MM.1S (cell line): ENCODE data around the gene EPS8L2.

Experiments used
- CTCF ChIP-seq: fragments of 300-600 bp; sonication (generic); IDR thresholded peaks from 2 replicates; pipeline ENCODE4 v1.5.1; 2016; ENCODE audit warnings: antibody characterized with exemption, low read length, mixed read lengths
- EZH2 ChIP-seq: fragments of 300-600 bp; sonication (generic); optimal IDR thresholded peaks from 2 replicates; pipeline ENCODE3; 2017; ENCODE audit warnings: low read depth, mild to moderate bottlenecking, antibody characterized with exemption, low read length, mixed read lengths
- EZH2phosphoT487 ChIP-seq: fragments of 300-600 bp; sonication (generic); IDR thresholded peaks from 2 replicates; pipeline ENCODE4 v1.6.1; 2018; ENCODE audit warnings: antibody characterized with exemption, low read length

- no peak for TF ChIP-seq EZH2
- no peak for TF ChIP-seq CTCF
- no peak for TF ChIP-seq EZH2phosphoT487
These were observed 14.1 kb downstream of the EPS8L2 start for GRCh38 chr11:720017-720641.
